Mesenchymal stem cell (in vitro differentiated cells and primary cell): ENCODE results near the gene UBASH3B.

ENCODE experiments used
- DNase-seq: peaks from one replicate; pipeline ENCODE4 v3.0.0-alpha.2; 2013
- H2AFZ ChIP-seq: one replicate; pipeline ENCODE4 v1.6.1; 2013; ENCODE audit warnings: low read depth, mild to moderate bottlenecking, control low read depth, inconsistent platforms, low read length, moderate library complexity
- H2AK5ac ChIP-seq: 2 replicates; pipeline ENCODE4 v1.6.1; 2013; ENCODE audit warnings: low read length, moderate library complexity, mild to moderate bottlenecking, inconsistent platforms; ENCODE audit not compliant: severe bottlenecking
- H2BK120ac ChIP-seq: one replicate; pipeline ENCODE4 v1.6.1; 2013; ENCODE audit warnings: low read depth, mild to moderate bottlenecking, inconsistent platforms, low read length, moderate library complexity
- H2BK12ac ChIP-seq, 2 experiments: one replicate each; pipeline ENCODE4 v1.6.1; 2013; ENCODE audit warnings: inconsistent platforms in 2 of 2, low read length in 2 of 2, mild to moderate bottlenecking in 2 of 2, moderate library complexity in 2 of 2, control low read depth in 1 of 2
- H2BK15ac ChIP-seq: one replicate; pipeline ENCODE4 v1.6.1; 2013; ENCODE audit warnings: mild to moderate bottlenecking, low read depth, inconsistent platforms; ENCODE audit not compliant: poor library complexity, severe bottlenecking
- H2BK5ac ChIP-seq: 2 replicates; pipeline ENCODE4 v1.6.1; 2013; ENCODE audit warnings: low read depth, mild to moderate bottlenecking, low read length, control low read depth, inconsistent platforms; ENCODE audit not compliant: poor library complexity, severe bottlenecking
- H3K14ac ChIP-seq, 2 experiments: one replicate each; pipeline ENCODE4 v1.6.1; 2013; ENCODE audit warnings: inconsistent platforms in 2 of 2, low read length in 2 of 2, control low read depth in 1 of 2, mild to moderate bottlenecking in 1 of 2, moderate library complexity in 1 of 2
- H3K18ac ChIP-seq, 2 experiments: one replicate each; pipeline ENCODE4 v1.6.1; 2013; ENCODE audit warnings: inconsistent platforms in 2 of 2, low read length in 2 of 2, control low read depth in 1 of 2, low read depth in 1 of 2, mild to moderate bottlenecking in 1 of 2
- H3K23ac ChIP-seq, 2 experiments: one replicate each; pipeline ENCODE4 v1.6.1; 2013; ENCODE audit warnings: inconsistent platforms in 2 of 2, low read length in 2 of 2, mild to moderate bottlenecking in 2 of 2, moderate library complexity in 2 of 2, control low read depth in 1 of 2
- H3K27ac ChIP-seq: 2 replicates; pipeline ENCODE4 v1.5.1; 2013; ENCODE audit warnings: mild to moderate bottlenecking, moderate library complexity, low read length, control low read depth, inconsistent platforms; ENCODE audit not compliant: poor library complexity, severe bottlenecking
- H3K27me3 ChIP-seq, 2 experiments: 2 replicates each; pipeline versions ENCODE4 v1.6.1 to v1.7.0; 2013; ENCODE audit warnings: low read length in 2 of 2, mild to moderate bottlenecking in 2 of 2, moderate library complexity in 2 of 2, control low read depth in 1 of 2, inconsistent platforms in 1 of 2; ENCODE audit not compliant: control insufficient read depth in 1 of 2, insufficient read depth in 1 of 2
- H3K36me3 ChIP-seq, 2 experiments: 2 replicates each; pipeline versions ENCODE4 v1.6.1 to v1.7.0; 2013; ENCODE audit warnings: low read length in 2 of 2, control low read depth in 1 of 2, inconsistent platforms in 1 of 2, low read depth in 1 of 2, mild to moderate bottlenecking in 1 of 2; ENCODE audit not compliant: insufficient read depth in 2 of 2, control insufficient read depth in 1 of 2
- H3K4ac ChIP-seq, 2 experiments: one replicate each; pipeline ENCODE4 v1.6.1; 2013; ENCODE audit warnings: inconsistent platforms in 2 of 2, low read length in 2 of 2, mild to moderate bottlenecking in 2 of 2, moderate library complexity in 2 of 2, control low read depth in 1 of 2, low read depth in 1 of 2
- H3K4me1 ChIP-seq: 2 replicates; pipeline ENCODE4 v1.6.1; 2013; ENCODE audit warnings: low read depth, low read length, control low read depth; ENCODE audit not compliant: control insufficient read depth, insufficient read depth
- H3K4me2 ChIP-seq: 2 replicates; pipeline ENCODE4 v1.6.1; 2013; ENCODE audit warnings: low read length, mild to moderate bottlenecking, inconsistent platforms; ENCODE audit not compliant: poor library complexity, severe bottlenecking
- H3K4me3 ChIP-seq, 2 experiments: 2 replicates each; pipeline versions ENCODE4 v1.5.1 to v1.7.0; 2013; ENCODE audit warnings: low read length in 2 of 2, mild to moderate bottlenecking in 2 of 2, control low read depth in 1 of 2, low read depth in 1 of 2; ENCODE audit not compliant: insufficient read depth in 1 of 2
- H3K79me1 ChIP-seq: replicated peaks from 2 replicates; pipeline ENCODE4 v1.6.1; 2013; ENCODE audit warnings: mild to moderate bottlenecking, control low read depth, low read length, inconsistent platforms; ENCODE audit not compliant: poor library complexity, severe bottlenecking
- H3K9ac ChIP-seq: 2 replicates; pipeline ENCODE4 v1.7.0; 2013; ENCODE audit warnings: mild to moderate bottlenecking, low read length, moderate library complexity
- H3K9me3 ChIP-seq: 2 replicates; pipeline ENCODE4 v1.7.0; 2013; ENCODE audit warnings: mild to moderate bottlenecking, low read length; ENCODE audit not compliant: control insufficient read depth
- H4K8ac ChIP-seq: one replicate; pipeline ENCODE4 v1.6.1; 2013; ENCODE audit warnings: inconsistent platforms, mild to moderate bottlenecking, low read length, moderate library complexity
- H4K91ac ChIP-seq: one replicate; pipeline ENCODE4 v1.6.1; 2013; ENCODE audit warnings: mild to moderate bottlenecking, low read length, inconsistent platforms
- WGBS: methylation state at CpG from one replicate; pipeline ENCODE4 v1.1.7; 2013; ENCODE audit warnings: mixed read lengths; 5-methylcytosine and 5-hydroxymethylcytosine counted together

Gene UBASH3B

GRCh38 chr11:122659676-122660554, 4.4 kb downstream of the UBASH3B start:
- Histone ChIP-seq H3K9me3 (no peaks in the 10 kb centered on the region), H3K27me3 (no peaks in the 10 kb centered on the region), H3K9ac (no peak overlapping the region), H2BK15ac (no peak overlapping the region), H3K23ac (no peak overlapping the region), H4K91ac (no peak overlapping the region), H3K4me3 (no peak overlapping the region), H2AFZ (no peak overlapping the region), H3K79me1 (peaks cover 1% of the 10 kb centered on the region), H3K4ac (peak overlapping the region; percentile 29 to 69), H3K14ac (peak overlapping the region in 1 of 2 experiments; percentile 29), H3K36me3 (peaks cover 2 to 13% of the 10 kb centered on the region in 2 experiments), H2BK120ac (no peak overlapping the region), H2BK5ac (no peak overlapping the region), H3K27ac (peak overlapping the region; percentile 84), H3K4me1 (peaks cover 38% of the 10 kb centered on the region), H4K8ac (peak overlapping the region; percentile 39), H3K4me2 (no peak overlapping the region), H2BK12ac (peak overlapping the region in 1 of 2 experiments; percentile 32), H2AK5ac (peak overlapping the region; percentile 70), H3K18ac (peak overlapping the region; percentile 71 to 76)
- DNase-seq, result peak; percentile 48
- 80% methylated on average over 10 of the region's 11 CpGs for WGBS

- peaks cover 5 to 16% of the 10 kb centered on the region in 2 experiments for H3K36me3 ChIP-seq
- no peak overlapping the region for H3K23ac ChIP-seq
- peak overlapping the region in 1 of 2 experiments; percentile 48 for H3K4ac ChIP-seq
- H4K91ac ChIP-seq, result no peak overlapping the region
- H2BK5ac ChIP-seq, result no peak overlapping the region
- H3K18ac ChIP-seq, result peak overlapping the region; percentile 16 to 42
- peak; percentile 63 for DNase-seq
- H2BK15ac ChIP-seq, result peak overlapping the region; percentile 88
- H3K4me1 ChIP-seq, result peaks cover 37% of the 10 kb centered on the region
- H3K27ac ChIP-seq, result peak overlapping the region; percentile 84
- WGBS, result 77% methylated on average over 4 of the region's 7 CpGs
- H3K4me3 ChIP-seq, result no peak overlapping the region
- no peaks in the 10 kb centered on the region for H3K27me3 ChIP-seq
- no peak overlapping the region for H4K8ac ChIP-seq
- peak overlapping the region in 1 of 2 experiments; percentile 26 for H2BK12ac ChIP-seq
- peak overlapping the region; percentile 53 for H3K4me2 ChIP-seq
- H2AK5ac ChIP-seq, result peak overlapping the region; percentile 79
- H3K14ac ChIP-seq, result peak overlapping the region in 1 of 2 experiments; percentile 66
- H3K9ac ChIP-seq, result no peak overlapping the region
- H3K9me3 ChIP-seq, result no peaks in the 10 kb centered on the region
- H2AFZ ChIP-seq, result no peak overlapping the region
- H3K79me1 ChIP-seq, result no peaks in the 10 kb centered on the region
- H2BK120ac ChIP-seq, result peak overlapping the region; percentile 23
These were observed 5.8 kb downstream of the UBASH3B start for GRCh38 chr11:122661182-122661945.

DNA sequence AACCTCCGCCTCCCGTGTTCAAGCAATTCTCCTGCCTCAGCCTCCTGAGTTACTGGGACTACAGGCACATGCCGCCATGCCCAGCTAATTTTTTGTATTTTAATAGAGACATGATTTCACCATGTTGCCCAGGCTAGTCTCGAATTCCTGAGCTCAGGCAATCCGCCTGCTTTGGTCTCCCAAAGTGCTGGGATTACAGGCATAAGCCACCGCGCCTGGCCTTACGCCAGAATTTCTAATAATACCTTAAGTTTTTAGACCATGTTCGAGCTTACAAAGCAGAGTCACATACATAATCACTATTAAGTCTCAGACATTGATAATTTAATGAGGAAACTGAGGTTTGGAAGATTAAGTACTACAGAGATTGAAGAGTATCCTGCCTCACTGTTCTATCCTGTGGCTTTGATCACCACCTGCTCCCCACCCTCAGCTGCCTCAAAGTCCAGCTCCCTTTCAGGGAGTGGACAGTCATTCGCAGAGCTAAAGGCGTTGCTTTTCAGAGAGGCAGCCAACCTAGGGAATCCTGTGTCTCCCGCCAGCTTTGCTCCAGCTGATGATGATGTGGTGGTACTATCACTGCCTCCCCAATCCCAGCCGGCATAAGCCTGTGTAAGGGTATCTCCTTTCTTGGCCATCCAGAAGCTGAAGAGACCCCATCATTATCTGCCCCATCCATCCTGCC, 7.7 kb downstream of the UBASH3B start:
- Histone ChIP-seq H3K36me3 (peaks cover 5 to 16% of the 10 kb centered on the region in 2 experiments), H3K9me3 (no peaks in the 10 kb centered on the region), H2BK15ac (peak overlapping the region; percentile 26), H3K18ac (peak overlapping the region in 1 of 2 experiments; percentile 34), H2AFZ (no peak overlapping the region), H3K27me3 (no peaks in the 10 kb centered on the region), H3K79me1 (no peaks in the 10 kb centered on the region), H3K4ac (no peak overlapping the region), H3K23ac (no peak overlapping the region), H4K91ac (no peak overlapping the region), H3K14ac (no peak overlapping the region), H3K4me3 (no peak overlapping the region), H3K4me1 (peaks cover 34% of the 10 kb centered on the region), H3K4me2 (no peak overlapping the region), H2AK5ac (peak overlapping the region; percentile 51), H2BK5ac (no peak overlapping the region), H2BK120ac (no peak overlapping the region), H4K8ac (no peak overlapping the region), H3K9ac (no peak overlapping the region), H3K27ac (no peak overlapping the region), H2BK12ac (peak overlapping the region in 1 of 2 experiments; percentile 20)
- 97% methylated on average over 11 of the region's 13 CpGs for WGBS
- DNase-seq, result no peak
